Measurements from ENCODE around the gene IRGC.

The IRGC gene

DNA sequence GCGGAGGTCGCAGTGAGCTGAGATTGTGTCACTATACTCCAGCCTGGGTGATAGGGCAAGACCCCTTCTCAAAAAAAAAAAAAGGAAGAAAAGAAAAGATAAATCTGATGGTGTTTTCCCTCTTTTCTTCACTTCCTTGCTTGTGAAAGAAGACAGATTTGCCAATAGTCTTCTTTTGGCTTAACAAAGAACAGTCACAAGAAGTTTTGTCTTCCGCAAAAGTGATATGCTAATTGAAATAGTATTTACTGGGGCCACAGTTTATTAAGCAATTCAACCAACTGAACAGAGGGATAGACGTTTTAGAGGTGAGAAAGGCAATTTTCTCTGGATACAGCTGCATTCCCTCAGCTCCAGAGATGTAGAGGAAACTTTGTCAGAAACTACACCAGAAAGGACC, 23.0 kb upstream of the IRGC start:
- H3K36me3 ChIP-seq (replicated peaks; ENCODE audit: insufficient read depth, low read length): no peaks in the 10 kb centered on the region
- no peaks in the 10 kb centered on the region for H3K9me3 ChIP-seq (replicated peaks; ENCODE audit: insufficient read depth, low read length)
- H3K9ac ChIP-seq (ENCODE audit: low read length): no peak overlapping the region
- no peak overlapping the region for H3K4me3 ChIP-seq (ENCODE audit: low read length)
- no peak overlapping the region for H3K4me2 ChIP-seq (ENCODE audit: low read depth, low read length)
- no peak for DNase-seq
- no peaks in the 10 kb centered on the region for H3F3A ChIP-seq (ENCODE audit: insufficient read depth, low read length)
- no peak overlapping the region for H3K27ac ChIP-seq (ENCODE audit: low read length)
- H3K4me1 ChIP-seq (ENCODE audit: low read length): no peaks in the 10 kb centered on the region
- no peaks in the 10 kb centered on the region for H3K9me2 ChIP-seq (replicated peaks; ENCODE audit: insufficient read depth, low read length)
- no peak for TF ChIP-seq EZH2phosphoT487 (IDR thresholded peaks at IDR 0.05; ENCODE audit: low read length)
- TF ChIP-seq, protein P1, sequence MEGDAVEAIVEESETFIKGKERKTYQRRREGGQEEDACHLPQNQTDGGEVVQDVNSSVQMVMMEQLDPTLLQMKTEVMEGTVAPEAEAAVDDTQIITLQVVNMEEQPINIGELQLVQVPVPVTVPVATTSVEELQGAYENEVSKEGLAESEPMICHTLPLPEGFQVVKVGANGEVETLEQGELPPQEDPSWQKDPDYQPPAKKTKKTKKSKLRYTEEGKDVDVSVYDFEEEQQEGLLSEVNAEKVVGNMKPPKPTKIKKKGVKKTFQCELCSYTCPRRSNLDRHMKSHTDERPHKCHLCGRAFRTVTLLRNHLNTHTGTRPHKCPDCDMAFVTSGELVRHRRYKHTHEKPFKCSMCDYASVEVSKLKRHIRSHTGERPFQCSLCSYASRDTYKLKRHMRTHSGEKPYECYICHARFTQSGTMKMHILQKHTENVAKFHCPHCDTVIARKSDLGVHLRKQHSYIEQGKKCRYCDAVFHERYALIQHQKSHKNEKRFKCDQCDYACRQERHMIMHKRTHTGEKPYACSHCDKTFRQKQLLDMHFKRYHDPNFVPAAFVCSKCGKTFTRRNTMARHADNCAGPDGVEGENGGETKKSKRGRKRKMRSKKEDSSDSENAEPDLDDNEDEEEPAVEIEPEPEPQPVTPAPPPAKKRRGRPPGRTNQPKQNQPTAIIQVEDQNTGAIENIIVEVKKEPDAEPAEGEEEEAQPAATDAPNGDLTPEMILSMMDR (IDR thresholded peaks at IDR 0.05; ENCODE audit: low read length): no peak
- TF ChIP-seq EZH2 (optimal IDR thresholded peaks at IDR 0.05; ENCODE audit: low read depth, low read length): no peak
- no peaks in the 10 kb centered on the region for H3K79me2 ChIP-seq (ENCODE audit: low read length)
- H2AFZ ChIP-seq (ENCODE audit: low read length): no peak overlapping the region
- 0 out of 2 replicates have a peak, but pooled peaks cover 3% of the 10 kb centered on the region for H3K27me3 ChIP-seq (replicated peaks; ENCODE audit: insufficient read depth, low read length)
- no peaks in the 10 kb centered on the region for H4K20me1 ChIP-seq (ENCODE audit: insufficient read depth, low read length)

GRCh38 chr19:43694553-43694952, 21.3 kb upstream of the IRGC start:
- H3K27ac ChIP-seq (ENCODE audit: low read length): no peak overlapping the region
- no peak for TF ChIP-seq EZH2phosphoT487 (IDR thresholded peaks at IDR 0.05; ENCODE audit: low read length)
- no peak for TF ChIP-seq EZH2 (optimal IDR thresholded peaks at IDR 0.05; ENCODE audit: low read depth, low read length)
- TF ChIP-seq, protein P1 (IDR thresholded peaks at IDR 0.05; ENCODE audit: low read length): no peak
- H3K4me2 ChIP-seq (ENCODE audit: low read depth, low read length): no peak overlapping the region
- H3K4me1 ChIP-seq (ENCODE audit: low read length): no peaks in the 10 kb centered on the region
- 0 out of 2 replicates have a peak, but pooled peaks cover 3% of the 10 kb centered on the region for H3K27me3 ChIP-seq (replicated peaks; ENCODE audit: insufficient read depth, low read length)
- no peak for DNase-seq
- no peaks in the 10 kb centered on the region for H4K20me1 ChIP-seq (ENCODE audit: insufficient read depth, low read length)
- H3F3A ChIP-seq (ENCODE audit: insufficient read depth, low read length): no peaks in the 10 kb centered on the region
- H3K9ac ChIP-seq (ENCODE audit: low read length): no peak overlapping the region
- no peak overlapping the region for H3K4me3 ChIP-seq (ENCODE audit: low read length)
- H3K9me2 ChIP-seq (replicated peaks; ENCODE audit: insufficient read depth, low read length): no peaks in the 10 kb centered on the region
- H3K79me2 ChIP-seq (ENCODE audit: low read length): no peaks in the 10 kb centered on the region
- no peaks in the 10 kb centered on the region for H3K9me3 ChIP-seq (replicated peaks; ENCODE audit: insufficient read depth, low read length)
- H3K36me3 ChIP-seq (replicated peaks; ENCODE audit: insufficient read depth, low read length): no peaks in the 10 kb centered on the region
- no peak overlapping the region for H2AFZ ChIP-seq (ENCODE audit: low read length)

- Histone ChIP-seq H3K9me3 (replicated peaks; ENCODE audit: insufficient read depth, low read length) (no peaks in the 10 kb centered on the region), H3K9me2 (replicated peaks; ENCODE audit: insufficient read depth, low read length) (no peaks in the 10 kb centered on the region), H4K20me1 (ENCODE audit: insufficient read depth, low read length) (no peaks in the 10 kb centered on the region), H3K27ac (ENCODE audit: low read length) (no peak overlapping the region), H2AFZ (ENCODE audit: low read length) (no peak overlapping the region), H3K27me3 (replicated peaks; ENCODE audit: insufficient read depth, low read length) (0 out of 2 replicates have a peak, but pooled peaks cover 3% of the 10 kb centered on the region), H3F3A (ENCODE audit: insufficient read depth, low read length) (peaks cover 12% of the 10 kb centered on the region), H3K79me2 (ENCODE audit: low read length) (no peaks in the 10 kb centered on the region), H3K36me3 (replicated peaks; ENCODE audit: insufficient read depth, low read length) (no peaks in the 10 kb centered on the region), H3K4me3 (ENCODE audit: low read length) (no peak overlapping the region), H3K4me2 (ENCODE audit: low read depth, low read length) (no peak overlapping the region), H3K9ac (ENCODE audit: low read length) (no peak overlapping the region), H3K4me1 (ENCODE audit: low read length) (peaks cover 6% of the 10 kb centered on the region; the same call in 1 of the 2 replicates)
- DNase-seq: no peak
- TF ChIP-seq EZH2phosphoT487 (IDR thresholded peaks at IDR 0.05; ENCODE audit: low read length): no peak
- TF ChIP-seq EZH2 (optimal IDR thresholded peaks at IDR 0.05; ENCODE audit: low read depth, low read length): no peak
- TF ChIP-seq, protein P1 (IDR thresholded peaks at IDR 0.05; ENCODE audit: low read length): no peak
Observed at GRCh38 chr19:43695985-43696704, 19.7 kb upstream of the IRGC start.

All from MM.1S (cell line).